Upper lobe of right lung (tissue), 1 donor: ENCODE measurements around the gene SFTPB. TPM values are rescaled to one million over a fixed set of nuclear protein-coding genes. Genes with fewer than 3 reads are reported as not detected.

Experiments
- ATAC-seq: fragments of 200-7000 bp; cut with Tn5 transposase; one replicate; pipeline ENCODE4 v1.9.1; 2020; ENCODE audit warnings: mild to moderate bottlenecking, moderate library complexity
- DNase-seq: peaks from one replicate; pipeline ENCODE4 v3.0.0-alpha.2; 2020
- H3K27ac ChIP-seq: fragments of 200-600 bp; one replicate; pipeline ENCODE4 v1.8.0; 2022
- H3K27me3 ChIP-seq: fragments of 200-600 bp; one replicate; pipeline ENCODE4 v1.8.0; 2022; ENCODE audit warnings: mild to moderate bottlenecking
- H3K36me3 ChIP-seq: fragments of 200-600 bp; one replicate; pipeline ENCODE4 v1.8.0; 2022
- H3K4me1 ChIP-seq: fragments of 200-600 bp; one replicate; pipeline ENCODE4 v1.8.0; 2022
- H3K4me3 ChIP-seq: fragments of 200-600 bp; one replicate; pipeline ENCODE4 v1.8.0; 2022; ENCODE audit warnings: mild to moderate bottlenecking
- H3K9me3 ChIP-seq: fragments of 200-600 bp; one replicate; pipeline ENCODE4 v1.8.0; 2022
- CTCF ChIP-seq: fragments of 200-600 bp; IDR thresholded peaks from one replicate; pipeline ENCODE4 v1.8.0; 2022; ENCODE audit warnings: antibody characterized with exemption
- intact Hi-C: fragments of 100-400 bp; cut with DNase I; formaldehyde crosslinking; loops from one replicate; pipeline ENCODE4 v1.11.0; 2022
- total RNA-seq: library from RNA; stranded (reverse); fragmentation: NEBNext Ultra II Directional; extraction: Animal tissue kit (Norgen Biotek cat#: 25700); gene quantifications from one replicate; pipeline ENCODE4 v1.2.1, GENCODE V29; 2021
- donor health status: DM: no; HTN: yes; CAD: no; lungs with severe emphysema.

The SFTPB gene
- total RNA-seq, 1 donor from 2014 or later = 14,872 TPM

- Histone ChIP-seq H3K4me3 (no peak overlapping the region), H3K9me3 (no peaks in the 10 kb centered on the region), H3K27me3 (no peaks in the 10 kb centered on the region), H3K36me3 (no peaks in the 10 kb centered on the region), H3K4me1 (no peaks in the 10 kb centered on the region), H3K27ac (no peak overlapping the region)
- intact Hi-C loops = no loop called here
- TF ChIP-seq CTCF = no peak
- ATAC-seq (no peak), DNase-seq (no peak)
Observed at GRCh38 chr2:85695691-85696668, 28.0 kb upstream of the SFTPB start.

GRCh38 chr2:85695121-85695520, 27.1 kb upstream of the SFTPB start:
- H3K27ac ChIP-seq = no peak overlapping the region
- intact Hi-C loops = no loop called here
- no peak for ATAC-seq

GRCh38 chr2:85694052-85695025, 26.3 kb upstream of the SFTPB start, which contains the start of gene GNLY:
Gene GNLY (plus strand): TSS chr2:85694358. CDS start chr2:85694419, 61 bp downstream.
- DNase-seq (no peak), ATAC-seq (peak; percentile 18)
- no peaks in the 10 kb centered on the region for H3K4me1 ChIP-seq
- no peaks in the 10 kb centered on the region for H3K36me3 ChIP-seq
- no peak for TF ChIP-seq CTCF
- H3K27me3 ChIP-seq = no peaks in the 10 kb centered on the region
- H3K4me3 ChIP-seq = no peak within 1 kb of the TSS
- H3K27ac ChIP-seq = no peak within 1 kb of the TSS
- intact Hi-C loops = no loop called here
- no peaks in the 10 kb centered on the region for H3K9me3 ChIP-seq

More at GRCh38 chr2:85695121-85695520, 27.1 kb upstream of the SFTPB start:
- Histone ChIP-seq H3K36me3 (no peaks in the 10 kb centered on the region), H3K27me3 (no peaks in the 10 kb centered on the region), H3K9me3 (no peaks in the 10 kb centered on the region), H3K4me1 (no peaks in the 10 kb centered on the region), H3K4me3 (no peak overlapping the region)
- DNase-seq = no peak
- TF ChIP-seq CTCF = no peak

GRCh38 chr2:85692039-85692645, 24.1 kb upstream of the SFTPB start:
- no peak for DNase-seq
- no peaks in the 10 kb centered on the region for H3K27me3 ChIP-seq
- no peaks in the 10 kb centered on the region for H3K36me3 ChIP-seq
- no peaks in the 10 kb centered on the region for H3K4me1 ChIP-seq
- TF ChIP-seq CTCF = no peak
- no peaks in the 10 kb centered on the region for H3K9me3 ChIP-seq
- no peak overlapping the region for H3K4me3 ChIP-seq
- no peak overlapping the region for H3K27ac ChIP-seq
- intact Hi-C loops = no loop called here
- no peak for ATAC-seq

GRCh38 chr2:85690932-85691331, 22.9 kb upstream of the SFTPB start:
- DNase-seq = no peak
- TF ChIP-seq CTCF = no peak
- intact Hi-C loops = no loop called here
- no peak overlapping the region for H3K27ac ChIP-seq
- no peaks in the 10 kb centered on the region for H3K9me3 ChIP-seq
- H3K4me1 ChIP-seq = no peaks in the 10 kb centered on the region
- H3K36me3 ChIP-seq = no peaks in the 10 kb centered on the region
- H3K27me3 ChIP-seq = no peaks in the 10 kb centered on the region
- no peak overlapping the region for H3K4me3 ChIP-seq
- ATAC-seq = no peak
